KMS-11 (cell line): ENCODE measurements around the gene MAP3K7CL.

Experiments used
- H2AFZ ChIP-seq: fragments of 200-600 bp; sonication (generic); 2 replicates; pipeline ENCODE4 v1.6.1; 2016; ENCODE audit warnings: antibody characterized with exemption, mixed run types, low read depth
- H3K27ac ChIP-seq: fragments of 200-600 bp; sonication (generic); 2 replicates; pipeline ENCODE4 v1.6.1; 2016; ENCODE audit warnings: mild to moderate bottlenecking, mixed run types
- H3K27me3 ChIP-seq: fragments of 200-600 bp; sonication (generic); 2 replicates; pipeline ENCODE4 v1.6.1; 2017; ENCODE audit warnings: mild to moderate bottlenecking, low read depth, mixed run types, moderate library complexity; ENCODE audit not compliant: insufficient read depth
- H3K36me3 ChIP-seq: fragments of 200-600 bp; sonication (generic); 2 replicates; pipeline ENCODE4 v1.6.1; 2017; ENCODE audit warnings: mild to moderate bottlenecking, mixed run types; ENCODE audit not compliant: insufficient read depth
- H3K4me1 ChIP-seq: fragments of 200-600 bp; sonication (generic); 2 replicates; pipeline ENCODE4 v1.6.1; 2016; ENCODE audit warnings: mild to moderate bottlenecking, low read depth, mixed run types; ENCODE audit not compliant: poor library complexity, severe bottlenecking
- H3K4me2 ChIP-seq: fragments of 200-600 bp; sonication (generic); 2 replicates; pipeline ENCODE4 v1.7.0; 2016; ENCODE audit warnings: mild to moderate bottlenecking, mixed run types
- H3K4me3 ChIP-seq: fragments of 200-600 bp; sonication (generic); IDR thresholded peaks from 2 replicates; pipeline ENCODE4 v1.6.1; 2017; ENCODE audit warnings: low read depth, low read length, mixed read lengths; ENCODE audit not compliant: insufficient read depth
- H3K79me2 ChIP-seq: fragments of 200-600 bp; sonication (generic); 2 replicates; pipeline ENCODE4 v1.6.1; 2016; ENCODE audit warnings: low read depth, mixed run types; ENCODE audit not compliant: insufficient read depth
- H3K9ac ChIP-seq: fragments of 200-600 bp; sonication (generic); 2 replicates; pipeline ENCODE4 v1.6.1; 2016; ENCODE audit warnings: mild to moderate bottlenecking, mixed run types
- H4K20me1 ChIP-seq: fragments of 200-600 bp; sonication (generic); 2 replicates; pipeline ENCODE4 v1.6.1; 2016; ENCODE audit warnings: mild to moderate bottlenecking, mixed run types; ENCODE audit not compliant: insufficient read depth
- CTCF ChIP-seq: fragments of 200-600 bp; sonication (generic); conservative IDR thresholded peaks from 2 replicates; pipeline ENCODE4 v1.6.1; 2017; ENCODE audit warnings: low read depth, mild to moderate bottlenecking, antibody characterized with exemption, low read length, moderate library complexity, mixed read lengths

Gene MAP3K7CL

GRCh38 chr21:29194847-29195246 is 64.4 kb downstream of the MAP3K7CL start:
- H3K4me1 ChIP-seq, result peaks cover 52% of the 10 kb centered on the region
- no peaks in the 10 kb centered on the region for H3K79me2 ChIP-seq
- no peak overlapping the region for H3K9ac ChIP-seq
- H3K27me3 ChIP-seq, result no peaks in the 10 kb centered on the region
- H3K4me2 ChIP-seq, result peak overlapping the region; percentile 82
- H2AFZ ChIP-seq, result no peak overlapping the region
- no peaks in the 10 kb centered on the region for H3K36me3 ChIP-seq
- H4K20me1 ChIP-seq, result no peaks in the 10 kb centered on the region
- H3K4me3 ChIP-seq, result no peak overlapping the region
- H3K27ac ChIP-seq, result no peak overlapping the region
- no peak for TF ChIP-seq CTCF

GRCh38 chr21:29195981-29196669 is 65.7 kb downstream of the MAP3K7CL start:
- no peak overlapping the region for H3K4me3 ChIP-seq
- TF ChIP-seq CTCF, result peak; percentile 80
- no peaks in the 10 kb centered on the region for H3K79me2 ChIP-seq
- peaks cover 41% of the 10 kb centered on the region for H3K4me1 ChIP-seq
- H3K27me3 ChIP-seq, result no peaks in the 10 kb centered on the region
- peak overlapping the region; percentile 68 for H2AFZ ChIP-seq
- no peaks in the 10 kb centered on the region for H3K36me3 ChIP-seq
- no peaks in the 10 kb centered on the region for H4K20me1 ChIP-seq
- peak overlapping the region; percentile 72 for H3K27ac ChIP-seq
- H3K9ac ChIP-seq, result peak overlapping the region; percentile 25; the same call in 1 of the 2 replicates
- H3K4me2 ChIP-seq, result peak overlapping the region; percentile 82

GRCh38 chr21:29196670-29197191 is 66.3 kb downstream of the MAP3K7CL start:
- Histone ChIP-seq H3K36me3 (no peaks in the 10 kb centered on the region), H3K4me3 (no peak overlapping the region), H3K9ac (peak overlapping the region; percentile 25; the same call in 1 of the 2 replicates), H3K27me3 (no peaks in the 10 kb centered on the region), H2AFZ (peak overlapping the region; percentile 68), H4K20me1 (no peaks in the 10 kb centered on the region), H3K79me2 (no peaks in the 10 kb centered on the region), H3K27ac (peak overlapping the region; percentile 72), H3K4me2 (peak overlapping the region; percentile 82), H3K4me1 (peaks cover 35% of the 10 kb centered on the region)
- no peak for TF ChIP-seq CTCF

GRCh38 chr21:29201186-29201585 is 70.7 kb downstream of the MAP3K7CL start:
- no peaks in the 10 kb centered on the region for H3K79me2 ChIP-seq
- TF ChIP-seq CTCF, result no peak
- no peak overlapping the region for H3K4me2 ChIP-seq
- no peak overlapping the region for H2AFZ ChIP-seq
- H4K20me1 ChIP-seq, result no peaks in the 10 kb centered on the region
- H3K36me3 ChIP-seq, result no peaks in the 10 kb centered on the region
- H3K9ac ChIP-seq, result no peak overlapping the region
- H3K27ac ChIP-seq, result no peak overlapping the region
- H3K4me1 ChIP-seq, result peaks cover 13% of the 10 kb centered on the region
- H3K4me3 ChIP-seq, result no peak overlapping the region
- no peaks in the 10 kb centered on the region for H3K27me3 ChIP-seq
